Gastroesophageal sphincter (tissue), 3 donors: ENCODE measurements around the gene ADAMTS4.
A peak's percentile ranks its signal among the peaks of the same experiment; 100 is the strongest.

Experiments
- CTCF ChIP-seq, 4 experiments: fragments of 200-600 bp in 2 of 4; fragments of 450-650 bp in 2 of 4; sonication (generic) in 1 of 4; IDR thresholded peaks; one replicate each; pipeline ENCODE4 v1.5.1; 2017 to 2019; ENCODE audit warnings: antibody characterized with exemption in 4 of 4, mild to moderate bottlenecking in 2 of 4, moderate library complexity in 2 of 4
- POLR2A ChIP-seq, 2 donors: fragments of 450-650 bp; IDR thresholded peaks; one replicate each; pipeline ENCODE4 v1.6.1; 2017; ENCODE audit warnings: antibody characterized with exemption in 2 of 2, mild to moderate bottlenecking in 2 of 2, moderate library complexity in 1 of 2

- TF ChIP-seq CTCF (IDR thresholded peaks at IDR 0.05) (peak in 1 of 4 experiments; percentile 15), POLR2A (IDR thresholded peaks at IDR 0.05) (no peak)
These were observed 18.2 kb downstream of the ADAMTS4 start for GRCh38 chr1:161180639-161181038.
